ENCODE data around the gene CCL13. TPM values are rescaled to one million over a fixed set of nuclear protein-coding genes. Genes with fewer than 3 reads are reported as not detected.

The CCL13 gene
- total RNA-seq, 4 donors from 2014 or later, result 1.8 to 15.0 (median 2.3) TPM; not detected in 1

GRCh38 chr17:34349751-34350150, 6.5 kb upstream of the CCL13 start:
- TF ChIP-seq CTCF (IDR thresholded peaks at IDR 0.05; ENCODE audit: low read depth), result no peak

GRCh38 chr17:34351096-34351495, 5.2 kb upstream of the CCL13 start:
- TF ChIP-seq CTCF (IDR thresholded peaks at IDR 0.05; ENCODE audit: low read depth), result no peak

- no peak for TF ChIP-seq CTCF (IDR thresholded peaks at IDR 0.05; ENCODE audit: low read depth)
Observed at GRCh38 chr17:34352191-34352590, 4.1 kb upstream of the CCL13 start.

GRCh38 chr17:34354637-34355036, 1.6 kb upstream of the CCL13 start:
- TF ChIP-seq CTCF (IDR thresholded peaks at IDR 0.05; ENCODE audit: low read depth), result no peak

DNA sequence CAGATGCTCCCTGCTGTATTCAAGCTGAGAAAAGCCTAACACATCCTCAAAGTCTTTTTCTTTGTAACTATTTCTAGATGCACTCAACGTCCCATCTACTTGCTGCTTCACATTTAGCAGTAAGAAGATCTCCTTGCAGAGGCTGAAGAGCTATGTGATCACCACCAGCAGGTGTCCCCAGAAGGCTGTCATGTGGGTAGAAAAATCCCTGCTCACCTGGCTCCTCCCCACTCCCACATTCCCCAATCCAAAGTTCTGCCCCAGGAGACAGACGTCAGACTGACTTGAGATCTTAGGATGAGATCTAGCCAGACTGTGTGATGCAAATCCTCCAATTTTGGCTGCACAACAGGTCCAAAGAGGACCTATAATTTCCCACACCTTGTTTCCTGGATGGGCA, 1.1 kb downstream of the CCL13 start:
- TF ChIP-seq CTCF (IDR thresholded peaks at IDR 0.05; ENCODE audit: low read depth), result no peak

DNA sequence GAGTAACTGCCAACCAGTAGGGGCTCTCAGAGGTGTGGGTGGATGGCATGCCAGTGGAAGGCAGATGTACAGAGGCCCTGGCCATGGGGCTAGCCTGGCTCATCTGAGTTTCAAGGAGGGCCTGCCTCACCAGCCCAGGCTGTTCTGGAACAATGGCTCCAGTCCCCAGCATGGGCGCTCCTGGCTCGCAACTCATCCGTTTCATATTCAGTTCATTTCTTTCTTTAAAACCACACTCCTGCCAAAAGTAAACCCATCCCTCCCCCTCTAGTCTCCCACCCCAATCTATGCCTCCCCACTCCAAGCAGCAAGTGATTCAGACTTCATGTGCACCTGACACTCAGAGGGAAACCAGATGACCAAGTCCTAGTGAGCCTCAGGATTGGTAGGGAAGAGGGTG, 2.4 kb downstream of the CCL13 start:
- TF ChIP-seq CTCF (IDR thresholded peaks at IDR 0.05; ENCODE audit: low read depth), result no peak

DNA sequence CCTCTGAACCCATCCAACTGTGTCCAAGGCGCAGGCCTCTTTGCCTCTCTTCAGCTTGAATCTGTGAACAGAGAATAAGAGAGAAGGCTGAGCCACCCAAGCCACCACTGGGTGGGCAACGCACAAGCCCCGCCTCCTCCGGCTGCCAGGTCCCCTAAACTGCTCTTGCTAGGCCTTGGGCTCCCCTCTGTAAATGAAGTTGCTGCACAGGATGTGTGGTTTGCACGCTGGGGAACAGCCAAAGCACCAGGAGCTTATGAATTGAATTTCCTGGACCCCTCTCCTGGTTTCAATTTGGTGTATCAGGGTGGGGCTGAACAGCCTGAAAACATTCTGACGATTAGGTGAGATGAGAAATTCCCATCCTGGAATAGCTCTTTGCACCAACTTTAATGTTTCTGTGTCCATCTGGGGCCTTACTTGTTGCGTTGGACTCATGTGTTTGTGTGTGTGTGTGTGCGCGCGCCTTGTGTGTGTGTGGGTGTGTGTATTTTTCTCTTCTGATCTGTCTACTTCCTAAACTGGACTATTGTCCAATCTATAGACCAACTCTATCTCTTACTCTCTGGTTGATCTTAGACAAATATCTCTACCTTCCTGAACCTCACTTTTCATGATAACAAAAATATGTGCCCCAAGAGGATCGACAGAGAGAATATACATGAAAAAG, 4.5 kb downstream of the CCL13 start:
- TF ChIP-seq CTCF (IDR thresholded peaks at IDR 0.05; ENCODE audit: low read depth), result no peak

Measured in subcutaneous adipose tissue (tissue), 4 donors.